ENCODE results near the gene LRMDA.

LRMDA gene

GRCh38 chr10:75431180-75432111 lies at the start of gene LRMDA:
Gene LRMDA, plus strand, starts transcription at chr10:75431624.
- DNase-seq (ENCODE audit: low read depth), result no peak

GRCh38 chr10:75386128-75386527 lies 45.3 kb upstream of the LRMDA start:
- DNase-seq (ENCODE audit: low read depth), result no peak

- DNase-seq (ENCODE audit: low read depth), result no peak
These were observed 43.3 kb upstream of the LRMDA start for GRCh38 chr10:75388082-75388481.

- DNase-seq (ENCODE audit: low read depth), result no peak
These were observed 41.2 kb upstream of the LRMDA start for GRCh38 chr10:75390178-75390577.

GRCh38 chr10:75392271-75392670 lies 39.2 kb upstream of the LRMDA start:
- no peak for DNase-seq (ENCODE audit: low read depth)

GRCh38 chr10:75392744-75393143 lies 38.7 kb upstream of the LRMDA start:
- DNase-seq (ENCODE audit: low read depth), result no peak

- DNase-seq (ENCODE audit: low read depth), result no peak
These were observed 37.2 kb upstream of the LRMDA start for GRCh38 chr10:75394221-75394620.

- no peak for DNase-seq (ENCODE audit: low read depth)
These were observed 36.1 kb upstream of the LRMDA start for GRCh38 chr10:75395066-75395931.

- DNase-seq (ENCODE audit: low read depth), result no peak
These were observed 35.3 kb upstream of the LRMDA start for GRCh38 chr10:75395932-75396630.

- DNase-seq (ENCODE audit: low read depth), result no peak
These were observed 34.6 kb upstream of the LRMDA start for GRCh38 chr10:75396631-75397495.

GRCh38 chr10:75397496-75398199 lies 33.8 kb upstream of the LRMDA start:
- no peak for DNase-seq (ENCODE audit: low read depth)

GRCh38 chr10:75398200-75398691 lies 33.2 kb upstream of the LRMDA start:
- DNase-seq (ENCODE audit: low read depth), result no peak

GRCh38 chr10:75398692-75399460 lies 32.5 kb upstream of the LRMDA start:
- no peak for DNase-seq (ENCODE audit: low read depth)

- no peak for DNase-seq (ENCODE audit: low read depth)
These were observed 31.8 kb upstream of the LRMDA start for GRCh38 chr10:75399461-75400162.

- DNase-seq (ENCODE audit: low read depth), result no peak
These were observed 31.2 kb upstream of the LRMDA start for GRCh38 chr10:75400163-75400770.

- DNase-seq (ENCODE audit: low read depth), result no peak
These were observed 30.5 kb upstream of the LRMDA start for GRCh38 chr10:75400771-75401568.

- DNase-seq (ENCODE audit: low read depth), result no peak
These were observed 29.6 kb upstream of the LRMDA start, which contains the start of gene ZNF503 for GRCh38 chr10:75401569-75402485. Gene ZNF503, minus strand, starts transcription at chr10:75401764. Its CDS starts 345 bp downstream, at chr10:75401419.

Data from activated T-helper 9 cell treated with anti-CD3 and anti-CD28 coated beads, Interleukin-2, amount 50 U/mL, for 16 hours (primary cell).